Brain microvascular endothelial cell (primary cell): ENCODE measurements around the gene PTPN20.

Source experiments
- DNase-seq: peaks from one replicate; pipeline ENCODE4 v3.0.0-alpha.2; 2020
- H3K27ac ChIP-seq: fragments of 250-450 bp; sonication (Bioruptor Pico); 2 replicates; pipeline ENCODE4 v1.5.1; 2020; ENCODE audit warnings: mild to moderate bottlenecking, moderate library complexity
- H3K27me3 ChIP-seq: fragments of 250-450 bp; sonication (Bioruptor Pico); replicated peaks from 2 replicates; pipeline ENCODE4 v1.5.1; 2020; ENCODE audit warnings: mild to moderate bottlenecking
- H3K36me3 ChIP-seq: fragments of 250-450 bp; sonication (Bioruptor Pico); replicated peaks from 2 replicates; pipeline ENCODE4 v1.5.1; 2020; ENCODE audit warnings: mild to moderate bottlenecking
- H3K4me3 ChIP-seq: 2 replicates; pipeline ENCODE4 v1.5.1; 2011; ENCODE audit warnings: low read depth, mild to moderate bottlenecking, control low read depth, low read length, moderate library complexity
- in situ Hi-C: cut with HindIII; loops from 2 replicates; pipeline ENCODE4 v1.10.0; 2017; ENCODE audit warnings: low sequenced_read_pairs, low pct_ligation_motif_present
- TF ChIP-seq, protein P1 (sequence below): IDR thresholded peaks from 2 replicates; pipeline ENCODE4 v1.5.1; 2011; ENCODE audit warnings: low read depth, mild to moderate bottlenecking, moderate library complexity, low read length, control low read depth, inconsistent platforms; ENCODE audit errors: missing control alignments

The PTPN20 gene

DNA sequence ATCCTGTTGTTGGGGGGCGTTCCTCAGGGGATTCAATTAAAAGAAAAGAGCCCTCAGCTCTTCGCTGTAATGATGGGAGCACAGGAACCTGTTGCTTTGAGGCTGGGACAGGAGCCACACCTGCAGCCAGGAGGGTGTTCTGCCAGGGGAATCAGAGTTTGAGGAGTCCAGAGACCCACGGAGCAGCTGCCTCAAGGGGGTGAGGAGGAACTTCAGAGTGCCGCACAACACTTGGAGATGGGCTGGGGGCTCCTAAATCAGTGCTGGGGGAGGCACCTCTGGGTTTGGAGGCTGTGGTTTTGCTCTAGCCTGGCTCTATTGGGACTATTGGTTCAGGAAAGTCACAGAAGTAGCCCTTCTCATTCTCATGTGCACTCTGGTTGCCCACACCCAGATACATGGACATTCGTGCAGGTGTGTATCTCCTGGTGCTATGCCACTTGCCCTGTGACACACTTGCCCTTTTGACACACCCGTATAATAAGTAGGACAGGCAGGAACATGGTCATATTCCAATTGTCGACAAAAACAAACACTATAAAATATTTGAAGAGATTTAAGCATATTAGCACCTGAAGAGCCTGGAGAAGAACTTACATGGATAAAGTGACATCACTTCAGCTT, 98.1 kb downstream of the PTPN20 start:
- TF ChIP-seq, protein P1, sequence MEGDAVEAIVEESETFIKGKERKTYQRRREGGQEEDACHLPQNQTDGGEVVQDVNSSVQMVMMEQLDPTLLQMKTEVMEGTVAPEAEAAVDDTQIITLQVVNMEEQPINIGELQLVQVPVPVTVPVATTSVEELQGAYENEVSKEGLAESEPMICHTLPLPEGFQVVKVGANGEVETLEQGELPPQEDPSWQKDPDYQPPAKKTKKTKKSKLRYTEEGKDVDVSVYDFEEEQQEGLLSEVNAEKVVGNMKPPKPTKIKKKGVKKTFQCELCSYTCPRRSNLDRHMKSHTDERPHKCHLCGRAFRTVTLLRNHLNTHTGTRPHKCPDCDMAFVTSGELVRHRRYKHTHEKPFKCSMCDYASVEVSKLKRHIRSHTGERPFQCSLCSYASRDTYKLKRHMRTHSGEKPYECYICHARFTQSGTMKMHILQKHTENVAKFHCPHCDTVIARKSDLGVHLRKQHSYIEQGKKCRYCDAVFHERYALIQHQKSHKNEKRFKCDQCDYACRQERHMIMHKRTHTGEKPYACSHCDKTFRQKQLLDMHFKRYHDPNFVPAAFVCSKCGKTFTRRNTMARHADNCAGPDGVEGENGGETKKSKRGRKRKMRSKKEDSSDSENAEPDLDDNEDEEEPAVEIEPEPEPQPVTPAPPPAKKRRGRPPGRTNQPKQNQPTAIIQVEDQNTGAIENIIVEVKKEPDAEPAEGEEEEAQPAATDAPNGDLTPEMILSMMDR = no peak
- in situ Hi-C loops = no loop called here
- H3K36me3 ChIP-seq = no peaks in the 10 kb centered on the region
- no peak overlapping the region for H3K27ac ChIP-seq
- no peak overlapping the region for H3K4me3 ChIP-seq
- H3K27me3 ChIP-seq = peaks cover 3% of the 10 kb centered on the region
- DNase-seq = no peak

DNA sequence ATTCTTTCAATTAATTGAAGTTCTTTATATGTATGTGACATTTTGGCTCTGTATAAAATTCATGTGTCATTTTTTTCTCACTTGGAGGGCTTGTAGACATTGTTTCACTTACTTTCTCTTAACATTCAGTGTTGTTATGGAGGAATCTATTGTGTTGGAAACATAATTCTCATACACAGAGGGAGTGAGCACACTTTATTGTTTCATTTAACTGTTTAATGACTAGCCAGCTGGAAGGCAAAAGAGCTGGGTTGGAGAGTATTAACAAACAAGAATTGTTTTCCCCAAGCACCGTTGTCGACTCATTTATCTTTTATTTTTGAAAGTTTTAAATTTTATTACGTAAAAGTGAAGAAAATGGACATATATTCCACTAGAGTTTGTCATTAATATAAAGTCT, 98.8 kb downstream of the PTPN20 start:
- in situ Hi-C loops = no loop called here
- TF ChIP-seq, protein P1 = no peak
- peaks cover 3% of the 10 kb centered on the region for H3K27me3 ChIP-seq
- no peak overlapping the region for H3K4me3 ChIP-seq
- H3K27ac ChIP-seq = no peak overlapping the region
- no peak for DNase-seq
- no peaks in the 10 kb centered on the region for H3K36me3 ChIP-seq

DNA sequence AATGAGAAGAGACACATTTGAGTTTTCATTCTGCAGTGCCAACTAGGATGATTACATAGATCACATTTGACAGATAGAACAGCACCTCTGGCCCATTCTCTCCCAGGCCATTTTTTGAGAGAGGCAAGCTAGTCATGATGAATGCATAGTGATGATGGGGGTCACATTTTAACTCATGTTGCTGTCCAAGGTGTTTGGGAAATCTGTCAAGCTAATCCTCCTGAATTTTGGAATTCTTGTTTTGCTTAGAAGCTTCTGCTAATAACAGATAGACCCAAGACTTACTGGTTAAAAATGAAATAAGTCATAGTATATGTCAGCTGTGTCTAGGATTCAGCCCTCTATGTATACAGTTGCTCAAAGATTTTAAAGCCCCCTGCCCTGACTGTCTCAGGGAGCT, 101.0 kb downstream of the PTPN20 start:
- TF ChIP-seq, protein P1 = no peak
- no peak for DNase-seq
- no peak overlapping the region for H3K27ac ChIP-seq
- H3K27me3 ChIP-seq = no peaks in the 10 kb centered on the region
- in situ Hi-C loops = no loop called here
- H3K36me3 ChIP-seq = no peaks in the 10 kb centered on the region
- H3K4me3 ChIP-seq = no peak overlapping the region

DNA sequence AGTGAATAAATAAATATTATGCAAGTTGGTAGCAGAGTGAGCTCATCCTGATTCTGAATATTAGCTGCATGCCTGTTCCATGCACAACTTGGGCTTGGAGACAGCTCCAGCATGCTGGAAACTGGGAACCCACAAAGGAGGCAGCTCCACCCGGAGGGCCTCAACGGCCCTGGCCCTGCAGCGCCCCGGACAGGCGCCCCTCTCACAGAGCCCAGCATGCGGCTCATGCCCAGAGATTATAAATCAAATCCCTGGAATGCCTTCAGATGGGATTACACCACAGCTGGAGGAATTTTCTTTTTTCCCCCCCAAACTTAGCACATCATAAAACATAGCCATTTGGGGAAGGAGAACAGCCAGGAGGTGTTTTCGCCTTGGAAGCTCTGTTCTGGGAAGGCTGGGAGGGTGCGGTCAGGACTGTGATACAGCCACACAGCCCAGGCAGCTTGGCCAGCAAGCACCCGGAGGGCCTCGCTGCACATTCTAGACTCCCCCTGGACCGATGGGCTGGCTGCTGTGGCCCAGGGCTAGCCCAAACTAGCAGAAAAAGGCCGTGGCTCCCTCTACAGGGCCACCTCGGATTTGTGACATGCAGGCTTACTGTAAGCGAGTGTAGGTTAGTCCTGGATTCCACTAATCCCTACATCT, 102.4 kb downstream of the PTPN20 start:
- no peak for DNase-seq
- H3K36me3 ChIP-seq = no peaks in the 10 kb centered on the region
- TF ChIP-seq, protein P1 = no peak
- H3K4me3 ChIP-seq = no peak overlapping the region
- no peak overlapping the region for H3K27ac ChIP-seq
- in situ Hi-C loops = no loop called here
- no peaks in the 10 kb centered on the region for H3K27me3 ChIP-seq

- TF ChIP-seq, protein P1 = no peak
- no peak for DNase-seq
- no peaks in the 10 kb centered on the region for H3K27me3 ChIP-seq
- no peak overlapping the region for H3K27ac ChIP-seq
- H3K36me3 ChIP-seq = no peaks in the 10 kb centered on the region
- no peak overlapping the region for H3K4me3 ChIP-seq
- in situ Hi-C loops = no loop called here
These were observed 104.2 kb downstream of the PTPN20 start for GRCh38 chr10:47015404-47015803.

DNA sequence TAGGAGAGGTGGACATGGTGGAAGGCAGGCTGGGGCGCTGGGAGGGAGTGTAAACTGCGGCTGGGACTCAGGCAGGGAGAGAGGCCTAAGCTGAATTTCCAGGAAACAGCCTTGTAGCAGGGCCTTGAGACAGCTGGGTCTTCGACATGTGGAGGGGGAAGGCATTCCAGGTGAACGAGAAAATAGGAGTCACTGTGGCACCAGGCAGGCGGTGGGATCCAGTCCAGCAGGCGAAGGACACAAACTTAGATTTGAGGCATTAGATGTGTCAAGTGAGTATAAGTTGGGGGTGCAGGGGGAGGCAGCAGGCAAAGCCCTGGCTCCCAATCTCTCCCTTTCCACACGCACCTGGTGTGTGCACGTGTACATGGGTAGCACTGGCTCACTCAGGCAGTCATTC, 105.3 kb downstream of the PTPN20 start:
- TF ChIP-seq, protein P1 = no peak
- H3K4me3 ChIP-seq = no peak overlapping the region
- no peaks in the 10 kb centered on the region for H3K36me3 ChIP-seq
- no peaks in the 10 kb centered on the region for H3K27me3 ChIP-seq
- no peak for DNase-seq
- no peak overlapping the region for H3K27ac ChIP-seq
- in situ Hi-C loops = no loop called here
